Left lung (tissue), 10 donors: Measurements from ENCODE around the gene FBXL17. TPM values are rescaled to one million over a fixed set of nuclear protein-coding genes. Genes with fewer than 3 reads are reported as not detected.

Experiments used
- ATAC-seq: fragments of 200-7000 bp; cut with Tn5 transposase; one replicate; pipeline ENCODE4 v1.9.1; 2020; ENCODE audit warnings: moderate library complexity
- DNase-seq, 4 donors: peaks; one replicate each; pipeline ENCODE4 v3.0.0-alpha.2; 2013 to 2020
- H3K27ac ChIP-seq, 2 donors: fragments of 200-600 bp; sonication (generic) in 1 of 2; one replicate each; pipeline versions ENCODE4 v1.5.0 to v1.8.0; 2020 to 2021
- H3K27me3 ChIP-seq, 2 donors: fragments of 200-600 bp; sonication (generic) in 1 of 2; one replicate each; pipeline versions ENCODE4 v1.5.0 to v1.8.0; 2020 to 2021
- H3K36me3 ChIP-seq, 2 donors: fragments of 200-600 bp; sonication (generic) in 1 of 2; one replicate each; pipeline versions ENCODE4 v1.5.0 to v1.8.0; 2020 to 2021
- H3K4me1 ChIP-seq, 2 donors: fragments of 200-600 bp; one replicate each; pipeline ENCODE4 v1.8.0; 2021
- H3K4me3 ChIP-seq, 2 donors: fragments of 200-600 bp; sonication (generic) in 1 of 2; one replicate each; pipeline versions ENCODE4 v1.5.0 to v1.8.0; 2020 to 2021; ENCODE audit warnings: mild to moderate bottlenecking in 1 of 2
- H3K9me3 ChIP-seq, 2 donors: fragments of 200-600 bp; sonication (generic) in 1 of 2; one replicate each; pipeline versions ENCODE4 v1.5.0 to v1.8.0; 2020 to 2021
- intact Hi-C, 2 donors: fragments of 100-400 bp; cut with DNase I; formaldehyde crosslinking; loops; one replicate each; pipeline versions ENCODE4 v1.11.2 to v1.14.2; 2022
- polyA plus RNA-seq, 6 donors: library from polyadenylated mRNA; unstranded; fragments of 120-200 nt; gene quantifications; one replicate each; pipeline ENCODE4 v1.2.1, GENCODE V29; 2013; ENCODE audit not compliant: insufficient read length in 6 of 6
- total RNA-seq, 2 donors: library from RNA; stranded (reverse); fragmentation: NEBNext Ultra II Directional; extraction: Animal tissue kit (Norgen Biotek cat#: 25700); gene quantifications; one replicate each; pipeline ENCODE4 v1.2.1, GENCODE V29; 2021
- TF ChIP-seq, protein P1 (sequence below), 2 donors: fragments of 200-600 bp; sonication (generic) in 1 of 2; IDR thresholded peaks; one replicate each; pipeline versions ENCODE4 v1.5.0 to v1.8.0; 2021; ENCODE audit warnings: antibody characterized with exemption in 2 of 2
- donor health status: DM: no; HTN: yes; CAD: no.
- donor health status: DM: no; HTN: no; CAD: no.

FBXL17 gene
- total and polyA plus RNA-seq, 8 donors, result 11.8 to 23.8 (median 19.8) TPM

- no peak overlapping the region for H3K27ac ChIP-seq
- DNase-seq (no peak), ATAC-seq (no peak)
- no peak overlapping the region for H3K4me3 ChIP-seq
- no peaks in the 10 kb centered on the region for H3K36me3 ChIP-seq
- intact Hi-C loops, result no loop called here
- H3K4me1 ChIP-seq, result no peaks in the 10 kb centered on the region
- TF ChIP-seq, protein P1, sequence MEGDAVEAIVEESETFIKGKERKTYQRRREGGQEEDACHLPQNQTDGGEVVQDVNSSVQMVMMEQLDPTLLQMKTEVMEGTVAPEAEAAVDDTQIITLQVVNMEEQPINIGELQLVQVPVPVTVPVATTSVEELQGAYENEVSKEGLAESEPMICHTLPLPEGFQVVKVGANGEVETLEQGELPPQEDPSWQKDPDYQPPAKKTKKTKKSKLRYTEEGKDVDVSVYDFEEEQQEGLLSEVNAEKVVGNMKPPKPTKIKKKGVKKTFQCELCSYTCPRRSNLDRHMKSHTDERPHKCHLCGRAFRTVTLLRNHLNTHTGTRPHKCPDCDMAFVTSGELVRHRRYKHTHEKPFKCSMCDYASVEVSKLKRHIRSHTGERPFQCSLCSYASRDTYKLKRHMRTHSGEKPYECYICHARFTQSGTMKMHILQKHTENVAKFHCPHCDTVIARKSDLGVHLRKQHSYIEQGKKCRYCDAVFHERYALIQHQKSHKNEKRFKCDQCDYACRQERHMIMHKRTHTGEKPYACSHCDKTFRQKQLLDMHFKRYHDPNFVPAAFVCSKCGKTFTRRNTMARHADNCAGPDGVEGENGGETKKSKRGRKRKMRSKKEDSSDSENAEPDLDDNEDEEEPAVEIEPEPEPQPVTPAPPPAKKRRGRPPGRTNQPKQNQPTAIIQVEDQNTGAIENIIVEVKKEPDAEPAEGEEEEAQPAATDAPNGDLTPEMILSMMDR (IDR thresholded peaks at IDR 0.05), result no peak
- no peaks in the 10 kb centered on the region for H3K27me3 ChIP-seq
- peaks cover 0 to 10% of the 10 kb centered on the region in 2 donors for H3K9me3 ChIP-seq
Observed at GRCh38 chr5:107820429-107820828, 561.5 kb downstream of the FBXL17 start.

DNA sequence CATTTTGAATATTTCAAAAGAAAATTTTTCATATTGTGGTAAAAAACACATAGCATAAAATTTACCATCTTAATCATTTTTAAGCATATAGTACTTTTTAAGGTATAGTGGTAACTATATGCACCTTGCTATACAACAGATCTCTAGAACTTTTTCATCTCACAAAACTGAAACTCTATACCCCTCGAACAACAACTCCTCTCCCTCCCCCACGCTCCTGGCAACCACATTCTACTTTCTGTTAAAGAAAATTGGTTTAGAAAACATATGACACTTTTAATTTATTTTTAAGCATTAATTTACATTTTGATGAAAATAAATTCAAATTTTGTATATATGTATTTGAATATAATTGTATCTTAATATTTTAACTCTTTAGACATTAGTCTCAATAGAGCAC, 563.9 kb downstream of the FBXL17 start:
- Histone ChIP-seq H3K36me3 (no peaks in the 10 kb centered on the region), H3K27me3 (no peaks in the 10 kb centered on the region), H3K27ac (no peak overlapping the region), H3K4me3 (no peak overlapping the region), H3K9me3 (peaks cover 0 to 8% of the 10 kb centered on the region in 2 donors), H3K4me1 (no peaks in the 10 kb centered on the region)
- ATAC-seq (no peak), DNase-seq (no peak)
- intact Hi-C loops, result no loop called here
- TF ChIP-seq, protein P1 (IDR thresholded peaks at IDR 0.05), result no peak

- no peak overlapping the region for H3K27ac ChIP-seq
- intact Hi-C loops, result no loop called here
- H3K27me3 ChIP-seq, result no peaks in the 10 kb centered on the region
- H3K36me3 ChIP-seq, result no peaks in the 10 kb centered on the region
- no peak overlapping the region for H3K4me3 ChIP-seq
- H3K4me1 ChIP-seq, result no peaks in the 10 kb centered on the region
- H3K9me3 ChIP-seq, result peaks cover 0 to 3% of the 10 kb centered on the region in 2 donors
- ATAC-seq, result no peak
- DNase-seq, result no peak
- TF ChIP-seq, protein P1 (IDR thresholded peaks at IDR 0.05), result no peak
Observed at GRCh38 chr5:107817436-107817835, 564.5 kb downstream of the FBXL17 start.

DNA sequence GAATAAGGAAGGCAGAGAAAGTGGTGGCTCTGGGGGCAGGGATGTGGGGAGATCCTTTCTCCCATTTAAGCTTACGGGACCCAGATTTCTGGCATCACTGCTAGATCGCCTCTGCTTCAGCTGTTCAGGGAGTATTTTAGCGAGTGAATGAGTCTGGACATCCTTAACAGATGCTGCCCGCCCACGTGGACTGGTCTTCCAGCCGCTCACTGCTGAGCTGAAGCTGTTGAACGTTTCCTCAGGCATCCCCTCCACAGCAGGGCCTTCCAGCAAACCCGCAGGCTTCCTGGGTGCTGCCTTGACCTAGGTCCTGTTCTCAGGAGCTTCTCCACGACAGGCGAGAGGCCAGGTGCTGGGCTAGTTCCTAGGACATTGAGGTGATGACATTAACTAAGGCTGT, 566.8 kb downstream of the FBXL17 start:
- H3K9me3 ChIP-seq, result no peaks in the 10 kb centered on the region
- TF ChIP-seq, protein P1 (IDR thresholded peaks at IDR 0.05), result no peak
- H3K27me3 ChIP-seq, result no peaks in the 10 kb centered on the region
- no peak for DNase-seq
- ATAC-seq, result no peak
- H3K4me1 ChIP-seq, result no peaks in the 10 kb centered on the region
- H3K4me3 ChIP-seq, result no peak overlapping the region
- intact Hi-C loops, result no loop called here
- H3K36me3 ChIP-seq, result no peaks in the 10 kb centered on the region
- no peak overlapping the region for H3K27ac ChIP-seq

DNA sequence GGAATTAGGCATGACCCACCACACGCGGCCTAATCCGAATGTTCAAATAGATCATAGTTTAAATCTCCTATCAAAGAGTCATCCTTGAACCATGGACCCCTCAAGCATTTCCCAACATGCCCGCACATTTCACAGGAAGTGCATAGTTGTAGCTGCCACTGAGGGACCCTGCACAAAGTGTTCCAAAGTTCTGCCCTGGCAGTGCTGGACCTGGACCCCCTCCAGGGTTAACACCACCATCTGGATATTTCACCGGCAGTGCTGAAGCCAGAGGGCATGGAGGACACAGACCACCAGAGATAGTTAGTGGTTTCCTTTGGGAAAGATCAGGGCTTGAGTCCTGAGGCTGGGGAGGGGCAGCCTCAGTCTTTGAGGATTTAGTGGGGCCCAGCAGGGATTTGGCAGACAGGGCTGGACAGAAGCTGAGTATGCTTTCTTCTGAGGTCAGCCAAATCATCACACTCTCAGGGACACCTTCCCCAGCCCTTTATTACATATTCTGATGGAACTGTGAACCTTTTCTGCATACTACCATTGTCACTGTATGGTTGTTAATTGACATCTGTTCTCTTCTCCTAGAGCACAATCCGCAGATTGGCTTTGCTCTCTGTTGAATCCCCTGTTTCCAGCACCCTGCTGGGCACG, 567.6 kb downstream of the FBXL17 start:
- H3K9me3 ChIP-seq, result no peaks in the 10 kb centered on the region
- ATAC-seq, result no peak
- TF ChIP-seq, protein P1 (IDR thresholded peaks at IDR 0.05), result no peak

More for the DNA sequence above, 567.6 kb downstream of the FBXL17 start:
- DNase-seq, result no peak
- H3K27me3 ChIP-seq, result no peaks in the 10 kb centered on the region
- H3K27ac ChIP-seq, result no peak overlapping the region
- H3K36me3 ChIP-seq, result no peaks in the 10 kb centered on the region
- intact Hi-C loops, result no loop called here
- H3K4me3 ChIP-seq, result no peak overlapping the region
- no peaks in the 10 kb centered on the region for H3K4me1 ChIP-seq
